Right cardiac atrium (tissue), 5 donors: ENCODE measurements around the gene FLAD1. TPM values are rescaled to one million over a fixed set of nuclear protein-coding genes. Genes with fewer than 3 reads are reported as not detected.

Source experiments
- ATAC-seq, 2 donors: fragments of 200-7000 bp; cut with Tn5 transposase; one replicate each; pipeline versions ENCODE4 v1.8.0 to v1.9.1; 2020; ENCODE audit warnings: moderate library complexity in 2 of 2, mild to moderate bottlenecking in 1 of 2
- DNase-seq, 3 donors: peaks; one replicate each; pipeline ENCODE4 v3.0.0-alpha.2; 2020
- H3K27ac ChIP-seq: one replicate; pipeline ENCODE4 v1.5.1; 2013; ENCODE audit warnings: mild to moderate bottlenecking, low read length, control low read depth, moderate library complexity
- H3K27me3 ChIP-seq: one replicate; pipeline ENCODE4 v1.6.1; 2013; ENCODE audit not compliant: control insufficient read depth, insufficient read depth
- H3K4me1 ChIP-seq: one replicate; pipeline ENCODE4 v1.6.1; 2013; ENCODE audit warnings: low read length; ENCODE audit not compliant: control insufficient read depth, insufficient read depth
- H3K4me3 ChIP-seq: one replicate; pipeline ENCODE4 v1.5.1; 2013; ENCODE audit warnings: low read length, control low read depth
- H3K9me3 ChIP-seq: one replicate; pipeline ENCODE4 v1.6.1; 2013; ENCODE audit warnings: low read length; ENCODE audit not compliant: control insufficient read depth
- WGBS: extraction: QIAGEN DNeasy Blood & Tissue Kit; methylation state at CpG from one replicate; pipeline ENCODE4 v1.1.7; 2013; 5-methylcytosine and 5-hydroxymethylcytosine counted together
- intact Hi-C, 4 donors: fragments of 100-400 bp; cut with DNase I; formaldehyde crosslinking; loops; one replicate each; pipeline versions ENCODE4 v1.11.0 to v1.14.0; 2022 to 2023
- polyA plus RNA-seq: library from polyadenylated mRNA; stranded (reverse); fragments of 200-250 nt; gene quantifications from one replicate; pipeline ENCODE4 v1.2.3, GENCODE V29; 2013
- total RNA-seq, 4 donors: library from RNA; stranded (reverse); fragmentation: NEBNext Ultra II Directional; extraction: Animal tissue kit (Norgen Biotek cat#: 25700); gene quantifications; one replicate each; pipeline ENCODE4 v1.2.1, GENCODE V29; 2021
- donor health status: healthy with polysubstance abuse.
- donor health status: DM: no; HTN: yes; CAD: no.
- donor health status: DM: no; HTN: no; CAD: no.
- donor health status: DM: no; HTN: yes; CAD: no; lungs with severe emphysema.
- donor health status: DM: yes; HTN: yes; CAD: no.

FLAD1 gene
- total and polyA plus RNA-seq, 5 donors, result 22.8 to 32.7 (median 25.3) TPM

DNA sequence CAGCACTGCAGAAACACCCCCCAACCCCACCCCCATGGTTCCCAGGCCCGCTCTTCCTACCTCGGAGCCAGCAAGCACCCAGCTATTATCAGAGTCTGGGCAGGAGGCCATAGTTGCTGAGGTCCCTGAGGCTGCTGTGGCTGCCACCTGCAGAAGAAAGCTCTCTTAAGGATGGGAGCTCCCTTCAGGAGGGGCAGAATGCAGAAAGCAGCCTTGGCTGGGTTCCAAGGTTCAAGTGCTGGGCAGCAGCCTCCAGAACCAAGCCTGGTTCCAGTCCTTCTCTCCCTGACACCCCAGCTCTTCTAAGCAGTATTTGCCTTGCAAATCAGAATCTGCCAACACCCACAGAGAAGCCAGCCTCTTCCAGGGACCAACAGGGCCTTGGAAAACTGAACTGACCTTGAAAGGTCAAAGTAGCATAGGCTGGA is 29.5 kb upstream of the FLAD1 start:
- Histone ChIP-seq H3K4me3 (no peak overlapping the region), H3K27ac (no peak overlapping the region), H3K4me1 (peaks cover 22% of the 10 kb centered on the region), H3K9me3 (no peaks in the 10 kb centered on the region), H3K27me3 (no peaks in the 10 kb centered on the region)
- 59% methylated on average over 2 of the region's 2 CpGs for WGBS
- DNase-seq (peak in 2 of 3 donors; percentile 5 to 51), ATAC-seq (no peak)
- intact Hi-C loops, result loop anchor here in 1 of 4 donors (10.0 kb wide), 1 partner anchor 111 kb away; the partner anchor contains the start of gene EFNA4

DNA sequence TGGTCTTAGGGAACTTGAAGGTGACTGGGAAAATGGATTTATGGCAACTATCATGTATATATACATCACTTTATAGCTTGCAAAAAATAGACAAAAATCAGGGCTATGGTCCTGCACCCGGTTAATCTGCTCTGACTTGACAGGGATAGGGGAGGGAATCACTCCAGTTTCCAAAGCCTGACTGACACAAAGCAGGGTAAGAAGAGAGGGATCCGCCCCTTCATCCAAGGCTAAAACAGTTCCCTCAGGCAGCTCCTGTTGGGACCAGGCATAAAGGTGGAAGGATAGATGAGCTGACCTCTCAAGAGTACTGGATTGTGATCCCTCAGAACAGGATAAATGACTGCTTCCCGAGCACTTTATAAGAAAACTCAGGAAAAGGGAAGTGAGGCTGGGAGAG is 28.6 kb upstream of the FLAD1 start:
- H3K27me3 ChIP-seq, result no peaks in the 10 kb centered on the region
- WGBS, result 59% methylated on average over 3 of the region's 3 CpGs
- DNase-seq, result no peak
- peak overlapping the region; percentile 2 for H3K27ac ChIP-seq
- intact Hi-C loops, result loop anchor here in 1 of 4 donors (10.0 kb wide), 1 partner anchor 110 kb away; the partner anchor contains the start of gene EFNA4
- H3K4me3 ChIP-seq, result no peak overlapping the region
- H3K9me3 ChIP-seq, result no peaks in the 10 kb centered on the region
- ATAC-seq, result no peak
- H3K4me1 ChIP-seq, result peaks cover 22% of the 10 kb centered on the region

DNA sequence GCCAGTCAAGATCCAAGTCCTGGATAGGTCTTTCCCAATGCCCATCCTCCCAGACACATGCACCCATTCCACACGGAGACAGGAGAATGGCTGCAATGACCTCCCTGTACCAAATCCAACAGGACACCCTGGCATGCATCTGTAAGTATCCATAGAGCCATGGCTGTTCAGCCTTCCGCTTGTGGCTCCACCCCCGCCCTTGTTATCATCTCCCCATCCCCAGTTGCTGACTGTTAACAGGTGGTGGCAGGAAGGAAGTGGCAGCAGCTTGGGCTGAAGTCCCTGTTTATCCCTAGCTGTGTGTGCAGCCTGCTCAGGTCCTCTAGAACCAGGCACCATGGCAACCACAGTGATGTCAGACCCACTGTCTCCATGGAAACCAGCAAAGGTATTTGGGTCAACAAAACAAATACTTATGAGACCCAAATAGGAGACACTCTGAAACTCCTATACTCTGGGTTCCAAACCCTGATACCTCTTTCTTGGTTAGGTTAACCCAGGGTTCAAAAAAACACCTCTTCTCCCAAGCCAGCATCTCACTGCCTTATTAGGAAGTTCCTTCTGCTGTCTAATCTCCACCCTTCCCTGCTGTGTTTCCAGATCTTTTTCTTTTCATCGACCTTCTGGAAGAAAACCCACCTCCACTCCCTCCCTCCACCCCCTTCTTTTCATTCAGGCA is 28.0 kb upstream of the FLAD1 start:
- H3K4me3 ChIP-seq, result peak overlapping the region; percentile 95
- peak overlapping the region; percentile 98 for H3K27ac ChIP-seq
- ATAC-seq (peak in 1 of 2 donors; percentile 5), DNase-seq (peak in 2 of 3 donors; percentile 28 to 67)
- no peaks in the 10 kb centered on the region for H3K27me3 ChIP-seq
- H3K9me3 ChIP-seq, result no peaks in the 10 kb centered on the region
- intact Hi-C loops, result loop anchor here in 1 of 4 donors (10.0 kb wide), 1 partner anchor 110 kb away; the partner anchor contains the start of gene EFNA4
- peaks cover 22% of the 10 kb centered on the region for H3K4me1 ChIP-seq
- 7% methylated on average over 4 of the region's 4 CpGs for WGBS

DNA sequence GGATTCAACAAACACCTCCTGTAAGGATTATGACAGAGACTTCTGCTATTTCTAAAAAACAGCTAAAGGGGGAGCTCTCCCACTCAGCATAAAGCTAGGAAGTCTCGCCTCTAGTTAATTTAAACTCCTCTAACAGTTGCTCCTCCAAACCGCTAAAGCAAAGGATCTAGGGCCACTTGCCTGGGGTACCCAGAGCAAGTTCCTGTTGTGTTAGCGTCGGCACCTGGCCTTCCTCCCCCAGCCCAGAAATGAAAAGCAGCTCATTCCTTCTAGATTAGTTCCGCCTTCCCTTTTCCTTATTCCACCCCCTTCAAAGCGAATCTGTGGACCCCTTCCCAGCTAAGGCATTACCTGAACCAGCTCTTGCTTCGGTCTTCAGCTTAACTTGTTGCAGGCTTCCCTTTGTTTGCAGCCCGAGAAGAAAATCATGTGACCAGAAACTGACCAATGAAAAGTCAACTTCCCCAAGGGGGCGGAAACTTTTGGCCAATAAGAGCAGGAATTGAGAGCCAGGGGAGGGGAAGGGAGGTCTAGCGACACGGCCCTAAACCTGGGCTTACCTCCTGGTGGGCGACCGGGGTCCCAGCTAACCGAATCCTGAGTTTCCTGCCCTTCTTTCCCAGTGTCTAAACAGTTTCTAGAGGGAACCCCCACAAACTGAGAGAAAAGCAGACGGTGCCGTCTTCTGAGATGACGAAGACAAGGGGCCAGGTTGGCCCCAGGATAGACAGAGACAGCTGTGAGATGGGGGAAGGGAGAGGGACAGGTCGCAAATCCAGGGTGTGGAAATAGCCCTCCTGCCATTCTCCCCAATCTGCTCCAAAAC is 27.2 kb upstream of the FLAD1 start, which contains the start of gene PBXIP1:
Gene PBXIP1, minus strand, starts transcription at position 382 of the 826 bp plus-strand sequence. CDS start 2,378 bp downstream, outside the sequence.
- DNase-seq, result peak; percentile 59 to 77 (median 68)
- H3K4me1 ChIP-seq, result peaks cover 24% of the 10 kb centered on the region
- intact Hi-C loops, result loop anchor here in 1 of 4 donors (10.0 kb wide), 1 partner anchor 109 kb away; the partner anchor contains the start of gene EFNA4

DNA sequence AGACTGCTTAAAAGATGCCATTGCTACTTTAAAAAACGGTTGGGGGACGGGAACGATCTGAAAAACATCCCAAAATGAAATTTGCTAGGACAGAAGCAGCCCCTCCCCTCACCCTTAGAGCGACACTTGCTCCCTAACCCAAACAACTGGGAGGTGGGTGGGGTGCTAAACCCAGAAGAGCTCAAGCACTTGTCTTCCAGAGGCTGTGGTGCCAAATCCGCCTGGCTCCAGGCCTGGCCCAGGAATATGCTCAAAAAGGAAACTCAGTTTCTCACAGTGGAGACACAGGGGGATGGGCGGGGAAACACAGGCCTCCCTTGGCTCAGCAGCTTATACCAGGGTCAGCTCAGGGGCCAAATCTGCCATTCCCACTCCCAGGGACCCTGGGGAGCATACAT is 26.6 kb upstream of the FLAD1 start:
- ATAC-seq (peak; percentile 15 to 25), DNase-seq (peak in 2 of 3 donors; percentile 85 to 88)
- H3K4me1 ChIP-seq, result peaks cover 24% of the 10 kb centered on the region
- intact Hi-C loops, result loop anchor here in 1 of 4 donors (10.0 kb wide), 1 partner anchor 108 kb away; the partner anchor contains the start of gene EFNA4
- 8% methylated on average over 6 of the region's 6 CpGs for WGBS
- no peaks in the 10 kb centered on the region for H3K9me3 ChIP-seq
- H3K27me3 ChIP-seq, result no peaks in the 10 kb centered on the region
- H3K4me3 ChIP-seq, result peak overlapping the region; percentile 95
- H3K27ac ChIP-seq, result peak overlapping the region; percentile 98

More for the DNA sequence above, 27.2 kb upstream of the FLAD1 start, which contains the start of gene PBXIP1:
- Histone ChIP-seq H3K27me3 (no peaks in the 10 kb centered on the region), H3K4me3 (peak within 1 kb of the TSS; percentile 95), H3K27ac (peak within 1 kb of the TSS; percentile 98), H3K9me3 (no peaks in the 10 kb centered on the region)
- WGBS, result under 1% methylated on average over 18 of the region's 18 CpGs
- peak; percentile 82 to 83 for ATAC-seq

DNA sequence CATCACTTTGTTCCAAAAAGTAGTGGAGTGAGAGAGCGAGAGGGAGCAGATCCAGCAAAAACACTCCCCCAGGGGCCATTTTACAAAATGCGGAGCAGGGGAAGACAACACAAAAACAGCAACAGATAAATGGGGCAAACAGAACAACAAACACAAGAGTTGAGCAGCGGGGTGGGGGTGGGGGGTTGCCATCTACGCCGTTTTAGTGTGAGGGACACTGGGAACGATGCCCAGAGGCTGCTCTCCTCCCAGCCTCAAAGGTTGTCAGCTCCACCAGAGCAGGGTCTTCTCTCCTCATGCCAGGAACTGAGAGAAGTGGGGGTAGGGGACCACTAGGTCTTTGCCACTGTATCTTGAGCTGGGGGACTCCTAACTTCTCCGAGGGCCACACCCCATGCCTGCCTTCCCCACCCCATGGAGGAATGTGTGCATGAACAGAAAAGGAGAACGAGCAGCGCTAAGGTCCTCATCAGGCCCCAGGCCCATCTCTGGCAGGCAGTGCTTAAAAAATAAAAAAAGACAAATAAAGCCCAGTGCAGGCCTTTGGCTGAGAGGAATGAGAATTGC is 26.0 kb upstream of the FLAD1 start:
- Histone ChIP-seq H3K27me3 (no peaks in the 10 kb centered on the region), H3K4me3 (no peak overlapping the region), H3K27ac (peak overlapping the region; percentile 98), H3K9me3 (no peaks in the 10 kb centered on the region), H3K4me1 (peaks cover 23% of the 10 kb centered on the region)
- intact Hi-C loops, result loop anchor here in 1 of 4 donors (10.0 kb wide), 1 partner anchor 108 kb away; the partner anchor contains the start of gene EFNA4
- DNase-seq (peak in 2 of 3 donors; percentile 43 to 52), ATAC-seq (no peak)
- WGBS, result 38% methylated on average over 9 of the region's 9 CpGs

DNA sequence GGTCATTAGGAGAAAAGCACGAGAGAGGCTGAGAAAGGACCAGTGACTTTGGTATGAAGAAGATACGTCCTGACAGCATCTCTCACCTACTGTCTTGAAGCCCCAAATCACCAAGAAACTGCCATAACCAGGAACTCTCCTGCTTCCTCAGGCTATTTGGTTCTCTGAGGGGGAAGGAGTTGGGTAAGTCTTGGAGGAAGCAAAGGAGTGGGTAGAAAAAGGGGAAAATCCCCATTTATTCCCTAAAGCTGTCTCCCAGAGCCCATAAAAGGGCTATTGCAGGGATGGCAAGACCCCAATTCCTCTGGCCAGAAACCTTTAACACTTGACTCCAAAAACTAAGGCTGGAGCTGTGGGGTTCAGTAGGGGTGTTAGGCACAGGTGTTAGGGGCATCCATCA is 25.1 kb upstream of the FLAD1 start:
- WGBS, result 71% methylated on average over 2 of the region's 2 CpGs
- no peaks in the 10 kb centered on the region for H3K9me3 ChIP-seq
- intact Hi-C loops, result loop anchor here in 1 of 4 donors (10.0 kb wide), 1 partner anchor 107 kb away; the partner anchor contains the start of gene EFNA4
- DNase-seq (no peak), ATAC-seq (no peak)
- H3K27ac ChIP-seq, result no peak overlapping the region
- H3K4me1 ChIP-seq, result peaks cover 18% of the 10 kb centered on the region
- no peaks in the 10 kb centered on the region for H3K27me3 ChIP-seq
- H3K4me3 ChIP-seq, result no peak overlapping the region

DNA sequence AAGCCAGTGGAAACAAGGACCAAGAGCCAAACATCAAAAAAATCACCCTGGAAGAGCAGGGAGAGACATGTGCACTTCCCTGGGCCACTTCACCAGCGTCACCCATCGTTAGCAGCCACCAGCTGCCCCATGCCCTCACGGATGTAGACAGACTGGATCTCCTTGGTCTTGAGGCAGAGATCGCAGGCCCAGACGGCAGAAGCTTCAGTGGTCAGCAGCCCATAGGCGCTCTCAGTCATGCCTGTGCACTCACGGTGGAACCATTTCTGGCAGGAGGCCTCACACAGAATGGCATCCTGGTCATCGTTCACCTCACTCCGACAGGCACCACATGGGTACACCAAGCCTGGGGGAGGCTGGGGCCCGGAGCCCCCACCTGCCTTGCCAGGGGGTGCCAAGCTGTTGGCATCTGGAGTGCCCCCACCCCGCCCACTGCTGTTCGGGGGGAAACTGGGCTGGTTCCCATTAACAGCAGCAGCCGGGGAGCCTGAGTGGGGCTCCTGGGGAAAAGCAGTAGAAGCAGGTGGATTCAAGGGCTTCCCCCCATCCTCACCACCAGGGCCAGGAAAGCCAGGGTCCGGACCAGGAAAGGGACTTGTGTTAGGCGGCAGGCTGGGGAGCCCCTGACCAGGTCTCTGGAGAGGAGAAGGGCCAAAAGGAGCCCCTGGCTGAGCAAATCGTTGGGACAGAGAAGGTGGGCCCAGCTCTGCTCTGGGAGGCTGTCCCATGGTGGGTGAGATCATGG is 24.3 kb upstream of the FLAD1 start:
- Histone ChIP-seq H3K9me3 (no peaks in the 10 kb centered on the region), H3K27me3 (no peaks in the 10 kb centered on the region), H3K27ac (no peak overlapping the region), H3K4me1 (peaks cover 13% of the 10 kb centered on the region), H3K4me3 (no peak overlapping the region)
- intact Hi-C loops, result loop anchor here in 1 of 4 donors (10.0 kb wide), 1 partner anchor 106 kb away; the partner anchor contains the start of gene EFNA4
- ATAC-seq (no peak), DNase-seq (peak in 2 of 3 donors; percentile 53 to 57)
- 91% methylated on average over 16 of the region's 16 CpGs for WGBS

DNA sequence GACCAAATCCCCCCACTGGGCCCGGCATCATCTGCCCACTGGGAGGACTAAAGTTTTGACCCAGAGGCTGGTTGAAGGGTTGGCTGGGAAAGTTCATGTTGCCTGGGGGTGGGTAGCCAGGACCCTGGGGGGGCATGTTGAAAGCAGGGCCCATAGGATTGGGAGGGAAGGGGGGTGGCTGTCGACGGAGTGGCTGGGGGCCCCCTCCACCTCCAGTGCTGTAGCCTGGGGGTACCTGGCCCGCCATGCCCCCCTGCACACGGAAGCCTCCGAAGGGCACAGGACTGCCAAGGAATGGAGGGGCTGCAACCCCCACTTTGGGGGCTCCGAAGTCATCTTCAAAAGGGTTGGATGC is 23.7 kb upstream of the FLAD1 start:
- Histone ChIP-seq H3K4me1 (peaks cover 9% of the 10 kb centered on the region), H3K27ac (no peak overlapping the region)

More for the DNA sequence above, 23.7 kb upstream of the FLAD1 start:
- Histone ChIP-seq H3K4me3 (no peak overlapping the region), H3K9me3 (no peaks in the 10 kb centered on the region), H3K27me3 (no peaks in the 10 kb centered on the region)
- WGBS, result 93% methylated on average over 7 of the region's 7 CpGs
- intact Hi-C loops, result loop anchor here in 1 of 4 donors (10.0 kb wide), 1 partner anchor 105 kb away; the partner anchor contains the start of gene EFNA4
- DNase-seq (peak in 2 of 3 donors; percentile 39 to 56), ATAC-seq (no peak)
